Left lung (tissue), 10 donors: ENCODE data around the gene ARMS2. TPM values are rescaled to one million over a fixed set of nuclear protein-coding genes. Genes with fewer than 3 reads are reported as not detected.

Experiments
- ATAC-seq: fragments of 200-7000 bp; cut with Tn5 transposase; one replicate; pipeline ENCODE4 v1.9.1; 2020; ENCODE audit warnings: moderate library complexity
- DNase-seq, 4 donors: peaks; one replicate each; pipeline ENCODE4 v3.0.0-alpha.2; 2013 to 2020
- H3K27ac ChIP-seq, 2 donors: fragments of 200-600 bp; sonication (generic) in 1 of 2; one replicate each; pipeline versions ENCODE4 v1.5.0 to v1.8.0; 2020 to 2021
- H3K27me3 ChIP-seq, 2 donors: fragments of 200-600 bp; sonication (generic) in 1 of 2; one replicate each; pipeline versions ENCODE4 v1.5.0 to v1.8.0; 2020 to 2021
- H3K36me3 ChIP-seq, 2 donors: fragments of 200-600 bp; sonication (generic) in 1 of 2; one replicate each; pipeline versions ENCODE4 v1.5.0 to v1.8.0; 2020 to 2021
- H3K4me1 ChIP-seq, 2 donors: fragments of 200-600 bp; one replicate each; pipeline ENCODE4 v1.8.0; 2021
- H3K4me3 ChIP-seq, 2 donors: fragments of 200-600 bp; sonication (generic) in 1 of 2; one replicate each; pipeline versions ENCODE4 v1.5.0 to v1.8.0; 2020 to 2021; ENCODE audit warnings: mild to moderate bottlenecking in 1 of 2
- H3K9me3 ChIP-seq, 2 donors: fragments of 200-600 bp; sonication (generic) in 1 of 2; one replicate each; pipeline versions ENCODE4 v1.5.0 to v1.8.0; 2020 to 2021
- CTCF ChIP-seq, 2 donors: fragments of 200-600 bp; sonication (generic) in 1 of 2; IDR thresholded peaks; one replicate each; pipeline versions ENCODE4 v1.5.0 to v1.8.0; 2021; ENCODE audit warnings: antibody characterized with exemption in 2 of 2
- intact Hi-C, 2 donors: fragments of 100-400 bp; cut with DNase I; formaldehyde crosslinking; loops; one replicate each; pipeline versions ENCODE4 v1.11.2 to v1.14.2; 2022
- polyA plus RNA-seq, 6 donors: library from polyadenylated mRNA; unstranded; fragments of 120-200 nt; gene quantifications; one replicate each; pipeline ENCODE4 v1.2.1, GENCODE V29; 2013; ENCODE audit not compliant: insufficient read length in 6 of 6
- total RNA-seq, 2 donors: library from RNA; stranded (reverse); fragmentation: NEBNext Ultra II Directional; extraction: Animal tissue kit (Norgen Biotek cat#: 25700); gene quantifications; one replicate each; pipeline ENCODE4 v1.2.1, GENCODE V29; 2021
- donor health status: DM: no; HTN: yes; CAD: no.
- donor health status: DM: no; HTN: no; CAD: no.

Gene ARMS2
- total and polyA plus RNA-seq, 8 donors = 0.24 TPM; not detected in 7

GRCh38 chr10:122424059-122424458, 30.4 kb upstream of the ARMS2 start:
- no peaks in the 10 kb centered on the region for H3K27me3 ChIP-seq
- peaks cover 0 to 23% of the 10 kb centered on the region in 2 donors for H3K4me1 ChIP-seq
- ATAC-seq (peak; percentile 62), DNase-seq (no peak)
- intact Hi-C loops = no loop called here
- H3K27ac ChIP-seq = no peak overlapping the region
- no peak overlapping the region for H3K4me3 ChIP-seq
- no peaks in the 10 kb centered on the region for H3K9me3 ChIP-seq
- TF ChIP-seq CTCF (IDR thresholded peaks at IDR 0.05) = no peak
- H3K36me3 ChIP-seq = no peaks in the 10 kb centered on the region

- Histone ChIP-seq H3K27me3 (no peaks in the 10 kb centered on the region), H3K4me1 (peaks cover 0 to 9% of the 10 kb centered on the region in 2 donors), H3K27ac (no peak overlapping the region), H3K36me3 (peaks cover 0 to 12% of the 10 kb centered on the region in 2 donors), H3K4me3 (no peak overlapping the region), H3K9me3 (no peaks in the 10 kb centered on the region)
- ATAC-seq (no peak), DNase-seq (no peak)
- intact Hi-C loops = no loop called here
- no peak for TF ChIP-seq CTCF (IDR thresholded peaks at IDR 0.05)
Observed at GRCh38 chr10:122426829-122427228, 27.6 kb upstream of the ARMS2 start.

- Histone ChIP-seq H3K4me3 (no peak overlapping the region), H3K36me3 (peaks cover 0 to 12% of the 10 kb centered on the region in 2 donors), H3K27me3 (no peaks in the 10 kb centered on the region), H3K4me1 (peaks cover 0 to 4% of the 10 kb centered on the region in 2 donors), H3K27ac (no peak overlapping the region), H3K9me3 (no peaks in the 10 kb centered on the region)
- no peak for DNase-seq
- ATAC-seq = no peak
- no peak for TF ChIP-seq CTCF (IDR thresholded peaks at IDR 0.05)
- intact Hi-C loops = no loop called here
Observed at GRCh38 chr10:122427280-122427679, 27.2 kb upstream of the ARMS2 start.

- Histone ChIP-seq H3K9me3 (peaks cover 0 to 5% of the 10 kb centered on the region in 2 donors), H3K27me3 (no peaks in the 10 kb centered on the region), H3K4me1 (no peaks in the 10 kb centered on the region), H3K4me3 (no peak overlapping the region), H3K27ac (no peak overlapping the region), H3K36me3 (peaks cover 0 to 7% of the 10 kb centered on the region in 2 donors)
- ATAC-seq = peak; percentile 68
- peak in 2 of 4 donors; percentile 19 to 46 for DNase-seq
- TF ChIP-seq CTCF (IDR thresholded peaks at IDR 0.05) = peak; percentile 48 to 57
- intact Hi-C loops = loop anchor here in 1 of 2 donors (10.0 kb wide), 3 partner anchors 91 to 141 kb away; partner anchors contain the start of gene DMBT1
Observed at GRCh38 chr10:122435212-122435827, 19.1 kb upstream of the ARMS2 start.

- DNase-seq (no peak), ATAC-seq (no peak)
- Histone ChIP-seq H3K9me3 (peaks cover 0 to 5% of the 10 kb centered on the region in 2 donors), H3K36me3 (no peaks in the 10 kb centered on the region), H3K27me3 (no peaks in the 10 kb centered on the region), H3K27ac (no peak overlapping the region), H3K4me3 (no peak overlapping the region), H3K4me1 (no peaks in the 10 kb centered on the region)
- intact Hi-C loops = no loop called here
- no peak for TF ChIP-seq CTCF (IDR thresholded peaks at IDR 0.05)
Observed at GRCh38 chr10:122441961-122442360, 12.5 kb upstream of the ARMS2 start.
